Measurements from ENCODE around the gene NFAM1. TPM values are rescaled to one million over a fixed set of nuclear protein-coding genes. Genes with fewer than 3 reads are reported as not detected.

NFAM1 gene
- total and polyA plus RNA-seq, 4 experiments from 2014 or later, result 0.05 to 0.55 (median 0.29) TPM; not detected in 1

- H3K9me3 Mint-ChIP-seq, result peaks cover 0 to 3% (median 0%) of the 10 kb centered on the region in 8 donors
- no peaks in the 10 kb centered on the region for H3K4me1 Mint-ChIP-seq
- no peak for DNase-seq
- CTCF ChIA-PET (ENCODE audit: partially characterized antibody), result interaction anchor here (1.1 kb wide), 1 partner anchor 57 kb away, joined by 3 read pairs; no protein-coding TSS in a partner anchor
- Histone ChIP-seq H3K27ac (ENCODE audit: low read depth, low read length) (no peak overlapping the region), H3K27me3 (ENCODE audit: insufficient read depth, low read length) (no peaks in the 10 kb centered on the region), H3K4me1 (ENCODE audit: insufficient read depth, low read length) (no peaks in the 10 kb centered on the region), H3K36me3 (ENCODE audit: insufficient read depth, low read length) (no peaks in the 10 kb centered on the region), H3K4me3 (ENCODE audit: low read length in 2 of 2) (no peak overlapping the region), H3K9me3 (ENCODE audit: control insufficient read depth in 1 of 2, low read length in 2 of 2) (no peaks in the 10 kb centered on the region)
- H3K4me3 Mint-ChIP-seq, result no peak overlapping the region
- intact Hi-C loops (cut with micrococcal nuclease), result no loop called here
- H3K27ac Mint-ChIP-seq, result no peak overlapping the region
- H3K36me3 Mint-ChIP-seq, result no peaks in the 10 kb centered on the region
- H3K27me3 Mint-ChIP-seq, result peaks cover 0 to 3% of the 10 kb centered on the region in 2 donors
- POLR2A ChIA-PET (ENCODE audit: partially characterized antibody), result no interaction called here
These were observed 44.6 kb downstream of the NFAM1 start for GRCh38 chr22:42387631-42388030.

GRCh38 chr22:42385696-42386095 lies 46.5 kb downstream of the NFAM1 start:
- H3K4me3 ChIP-seq (ENCODE audit: low read length in 2 of 2), result no peak overlapping the region
- Mint-ChIP-seq H3K27ac (peak overlapping the region in 2 of 7 donors; percentile 4 to 30), H3K4me1 (no peaks in the 10 kb centered on the region), H3K36me3 (no peaks in the 10 kb centered on the region), H3K4me3 (no peak overlapping the region), H3K27me3 (no peaks in the 10 kb centered on the region), H3K9me3 (peaks cover 0 to 3% (median 0%) of the 10 kb centered on the region in 8 donors)
- intact Hi-C loops (cut with micrococcal nuclease), result no loop called here
- H3K27ac ChIP-seq (ENCODE audit: low read depth, low read length), result no peak overlapping the region
- DNase-seq, result no peak
- ChIA-PET CTCF (ENCODE audit: partially characterized antibody) (no interaction called here), POLR2A (ENCODE audit: partially characterized antibody) (no interaction called here)
- H3K4me1 ChIP-seq (ENCODE audit: insufficient read depth, low read length), result no peaks in the 10 kb centered on the region
- H3K9me3 ChIP-seq (ENCODE audit: control insufficient read depth in 1 of 2, low read length in 2 of 2), result no peaks in the 10 kb centered on the region
- no peaks in the 10 kb centered on the region for H3K27me3 ChIP-seq (ENCODE audit: insufficient read depth, low read length)
- H3K36me3 ChIP-seq (ENCODE audit: insufficient read depth, low read length), result no peaks in the 10 kb centered on the region

GRCh38 chr22:42384506-42384905 lies 47.7 kb downstream of the NFAM1 start:
- Histone ChIP-seq H3K4me3 (ENCODE audit: low read length in 2 of 2) (no peak overlapping the region), H3K27me3 (ENCODE audit: insufficient read depth, low read length) (no peaks in the 10 kb centered on the region), H3K4me1 (ENCODE audit: insufficient read depth, low read length) (no peaks in the 10 kb centered on the region), H3K27ac (ENCODE audit: low read depth, low read length) (no peak overlapping the region), H3K36me3 (ENCODE audit: insufficient read depth, low read length) (no peaks in the 10 kb centered on the region), H3K9me3 (ENCODE audit: control insufficient read depth in 1 of 2, low read length in 2 of 2) (no peaks in the 10 kb centered on the region)
- DNase-seq, result no peak
- CTCF ChIA-PET (ENCODE audit: partially characterized antibody), result no interaction called here
- H3K27ac Mint-ChIP-seq, result no peak overlapping the region
- H3K4me1 Mint-ChIP-seq, result no peaks in the 10 kb centered on the region
- H3K27me3 Mint-ChIP-seq, result no peaks in the 10 kb centered on the region
- intact Hi-C loops (cut with micrococcal nuclease), result no loop called here
- no peaks in the 10 kb centered on the region for H3K36me3 Mint-ChIP-seq
- H3K9me3 Mint-ChIP-seq, result peaks cover 0 to 3% (median 0%) of the 10 kb centered on the region in 8 donors
- POLR2A ChIA-PET (ENCODE audit: partially characterized antibody), result no interaction called here
- H3K4me3 Mint-ChIP-seq, result no peak overlapping the region

DNA sequence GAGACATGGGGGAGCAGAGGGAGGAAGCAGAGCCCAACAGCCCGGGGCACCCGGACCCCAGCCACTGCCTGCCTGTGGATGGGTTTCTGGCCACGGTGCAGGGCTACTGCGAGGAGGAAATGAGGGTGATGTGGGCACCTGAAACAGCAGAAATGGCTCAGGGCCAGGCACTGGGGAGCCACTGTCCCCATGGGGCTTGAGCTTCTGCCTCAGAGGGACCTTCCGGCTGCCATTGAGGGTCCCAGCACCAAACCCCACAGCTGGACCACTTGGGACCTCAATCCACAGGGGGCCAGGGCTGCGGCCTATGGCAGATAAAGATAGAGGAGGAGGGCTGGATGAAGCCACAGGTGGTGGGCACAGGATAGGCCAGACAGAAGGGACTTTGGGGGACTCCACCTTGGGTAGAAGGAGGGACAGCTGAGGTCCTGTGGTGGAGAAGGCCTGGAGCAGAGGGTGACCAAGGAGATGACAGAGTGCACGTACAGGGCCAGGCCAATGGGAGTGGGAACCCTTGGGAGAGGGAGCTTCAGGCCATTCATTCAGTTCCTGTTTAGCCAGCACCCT lies 48.3 kb downstream of the NFAM1 start:
- Mint-ChIP-seq H3K27me3 (no peaks in the 10 kb centered on the region), H3K4me3 (no peak overlapping the region), H3K27ac (no peak overlapping the region), H3K36me3 (no peaks in the 10 kb centered on the region), H3K4me1 (no peaks in the 10 kb centered on the region), H3K9me3 (peaks cover 0 to 3% (median 0%) of the 10 kb centered on the region in 8 donors)
- Histone ChIP-seq H3K4me1 (ENCODE audit: insufficient read depth, low read length) (no peaks in the 10 kb centered on the region), H3K9me3 (ENCODE audit: control insufficient read depth in 1 of 2, low read length in 2 of 2) (no peaks in the 10 kb centered on the region), H3K36me3 (ENCODE audit: insufficient read depth, low read length) (no peaks in the 10 kb centered on the region), H3K4me3 (ENCODE audit: low read length in 2 of 2) (no peak overlapping the region), H3K27ac (ENCODE audit: low read depth, low read length) (no peak overlapping the region), H3K27me3 (ENCODE audit: insufficient read depth, low read length) (no peaks in the 10 kb centered on the region)
- intact Hi-C loops (cut with micrococcal nuclease), result no loop called here
- CTCF ChIA-PET (ENCODE audit: partially characterized antibody), result no interaction called here
- POLR2A ChIA-PET (ENCODE audit: partially characterized antibody), result no interaction called here
- no peak for DNase-seq

GRCh38 chr22:42383287-42383686 lies 48.9 kb downstream of the NFAM1 start:
- DNase-seq, result no peak
- peaks cover 0 to 3% (median 0%) of the 10 kb centered on the region in 8 donors for H3K9me3 Mint-ChIP-seq
- Histone ChIP-seq H3K27ac (ENCODE audit: low read depth, low read length) (no peak overlapping the region), H3K9me3 (ENCODE audit: control insufficient read depth in 1 of 2, low read length in 2 of 2) (no peaks in the 10 kb centered on the region), H3K36me3 (ENCODE audit: insufficient read depth, low read length) (no peaks in the 10 kb centered on the region), H3K4me3 (ENCODE audit: low read length in 2 of 2) (no peak overlapping the region), H3K27me3 (ENCODE audit: insufficient read depth, low read length) (no peaks in the 10 kb centered on the region), H3K4me1 (ENCODE audit: insufficient read depth, low read length) (no peaks in the 10 kb centered on the region)
- intact Hi-C loops (cut with micrococcal nuclease), result no loop called here
- no peak overlapping the region for H3K4me3 Mint-ChIP-seq
- ChIA-PET POLR2A (ENCODE audit: partially characterized antibody) (no interaction called here), CTCF (ENCODE audit: partially characterized antibody) (no interaction called here)
- no peaks in the 10 kb centered on the region for H3K27me3 Mint-ChIP-seq
- no peaks in the 10 kb centered on the region for H3K4me1 Mint-ChIP-seq
- no peak overlapping the region for H3K27ac Mint-ChIP-seq
- H3K36me3 Mint-ChIP-seq, result no peaks in the 10 kb centered on the region

DNA sequence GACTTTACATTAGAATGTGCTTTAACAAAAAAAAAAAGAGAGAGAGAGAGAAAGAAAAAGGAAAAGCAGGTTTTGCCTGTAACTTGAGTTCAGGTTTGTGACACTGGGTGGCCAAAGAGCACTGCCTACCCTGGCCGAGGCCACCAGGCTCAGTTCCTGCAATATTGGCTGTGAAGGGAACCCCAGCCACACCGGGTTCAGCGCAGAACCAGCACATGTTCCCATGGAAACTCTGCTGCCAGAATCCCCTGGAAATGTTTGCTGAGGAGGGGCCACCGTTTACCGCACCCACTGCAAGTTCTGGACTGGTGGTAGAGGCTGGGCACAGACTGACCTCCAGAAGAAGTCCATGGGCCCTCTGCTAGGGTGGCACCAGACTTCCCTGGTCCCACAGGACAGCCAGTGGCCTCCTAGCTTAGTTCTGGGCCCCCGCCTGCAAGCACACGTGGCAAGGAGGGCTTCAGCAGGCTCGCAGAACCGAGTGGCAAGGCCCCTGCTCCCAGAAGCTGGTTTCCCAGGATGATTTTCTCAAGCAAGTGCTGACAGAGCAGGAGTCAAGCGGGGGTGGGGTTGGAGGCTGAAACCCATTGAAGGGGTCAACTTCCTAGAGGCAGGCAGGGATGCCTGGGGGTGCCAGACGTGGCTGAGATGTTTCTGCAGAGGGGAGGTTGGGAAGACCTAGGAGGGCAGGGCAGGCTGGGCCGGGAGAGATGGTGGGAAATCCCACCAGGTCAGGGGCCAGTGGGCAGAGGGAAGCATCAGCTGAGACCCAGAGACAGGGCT lies 51.2 kb downstream of the NFAM1 start:
- H3K27ac ChIP-seq (ENCODE audit: low read depth, low read length), result no peak overlapping the region
- no peaks in the 10 kb centered on the region for H3K4me1 ChIP-seq (ENCODE audit: insufficient read depth, low read length)
- no peak for DNase-seq
- intact Hi-C loops (cut with micrococcal nuclease), result no loop called here
- peaks cover 0 to 3% (median 0%) of the 10 kb centered on the region in 8 donors for H3K9me3 Mint-ChIP-seq
- POLR2A ChIA-PET (ENCODE audit: partially characterized antibody), result no interaction called here
- peak overlapping the region in 2 of 7 donors; percentile 47 to 71 for H3K27ac Mint-ChIP-seq
- H3K36me3 Mint-ChIP-seq, result no peaks in the 10 kb centered on the region
- H3K36me3 ChIP-seq (ENCODE audit: insufficient read depth, low read length), result no peaks in the 10 kb centered on the region
- no peaks in the 10 kb centered on the region for H3K9me3 ChIP-seq (ENCODE audit: control insufficient read depth in 1 of 2, low read length in 2 of 2)
- no peak overlapping the region for H3K4me3 Mint-ChIP-seq
- H3K27me3 ChIP-seq (ENCODE audit: insufficient read depth, low read length), result no peaks in the 10 kb centered on the region
- no peaks in the 10 kb centered on the region for H3K4me1 Mint-ChIP-seq
- no peaks in the 10 kb centered on the region for H3K27me3 Mint-ChIP-seq
- CTCF ChIA-PET (ENCODE audit: partially characterized antibody), result no interaction called here
- H3K4me3 ChIP-seq (ENCODE audit: low read length in 2 of 2), result no peak overlapping the region

- H3K27ac ChIP-seq (ENCODE audit: low read depth, low read length), result no peak overlapping the region
- H3K4me1 Mint-ChIP-seq, result no peaks in the 10 kb centered on the region
- no peaks in the 10 kb centered on the region for H3K27me3 ChIP-seq (ENCODE audit: insufficient read depth, low read length)
- no peaks in the 10 kb centered on the region for H3K9me3 ChIP-seq (ENCODE audit: control insufficient read depth in 1 of 2, low read length in 2 of 2)
- no peaks in the 10 kb centered on the region for H3K4me1 ChIP-seq (ENCODE audit: insufficient read depth, low read length)
- no peak overlapping the region for H3K4me3 Mint-ChIP-seq
- no peak overlapping the region for H3K27ac Mint-ChIP-seq
- H3K27me3 Mint-ChIP-seq, result no peaks in the 10 kb centered on the region
- no peaks in the 10 kb centered on the region for H3K9me3 Mint-ChIP-seq
- intact Hi-C loops (cut with micrococcal nuclease), result no loop called here
- POLR2A ChIA-PET (ENCODE audit: partially characterized antibody), result no interaction called here
- CTCF ChIA-PET (ENCODE audit: partially characterized antibody), result no interaction called here
- H3K4me3 ChIP-seq (ENCODE audit: low read length in 2 of 2), result no peak overlapping the region
- H3K36me3 ChIP-seq (ENCODE audit: insufficient read depth, low read length), result no peaks in the 10 kb centered on the region
- no peak for DNase-seq
- H3K36me3 Mint-ChIP-seq, result no peaks in the 10 kb centered on the region
These were observed 52.2 kb downstream of the NFAM1 start for GRCh38 chr22:42379966-42380537.
